DOHH2 (cell line): Measurements from ENCODE around the gene JUNB.

ENCODE experiments used
- H3F3A ChIP-seq: fragments of 200-600 bp; sonication (generic), shearing (Covaris generic); 2 replicates; pipeline ENCODE4 v1.6.0; 2016; ENCODE audit warnings: antibody characterized with exemption, mild to moderate bottlenecking; ENCODE audit not compliant: control insufficient read depth, insufficient read depth
- H3K27ac ChIP-seq: fragments of 200-600 bp; sonication (generic); 2 replicates; pipeline ENCODE4 v1.5.1; 2014; ENCODE audit warnings: low read depth, mild to moderate bottlenecking, low read length, moderate library complexity
- H3K27me3 ChIP-seq: fragments of 200-600 bp; sonication (generic); 2 replicates; pipeline ENCODE4 v1.6.1; 2014; ENCODE audit warnings: mild to moderate bottlenecking, low read length, mixed read lengths; ENCODE audit not compliant: control insufficient read depth
- H3K36me3 ChIP-seq: fragments of 200-600 bp; sonication (generic); 2 replicates; pipeline ENCODE4 v1.6.1; 2014; ENCODE audit warnings: mild to moderate bottlenecking, low read length, moderate library complexity, mixed read lengths; ENCODE audit not compliant: control insufficient read depth
- H3K4me1 ChIP-seq: fragments of 200-600 bp; sonication (generic); 2 replicates; pipeline ENCODE4 v1.6.1; 2014; ENCODE audit warnings: mild to moderate bottlenecking, low read length, mixed read lengths; ENCODE audit not compliant: control insufficient read depth
- H3K4me2 ChIP-seq: fragments of 200-600 bp; sonication (generic); 2 replicates; pipeline ENCODE4 v1.6.0; 2014; ENCODE audit warnings: mild to moderate bottlenecking, low read length, moderate library complexity
- H3K4me3 ChIP-seq: fragments of 200-600 bp; sonication (generic); 2 replicates; pipeline ENCODE4 v1.5.1; 2014; ENCODE audit warnings: mild to moderate bottlenecking, low read length, mixed read lengths
- H3K79me2 ChIP-seq: fragments of 200-600 bp; sonication (generic); 2 replicates; pipeline ENCODE4 v1.6.1; 2014; ENCODE audit warnings: mild to moderate bottlenecking, low read length, mixed read lengths; ENCODE audit not compliant: control insufficient read depth
- H3K9me2 ChIP-seq: fragments of 200-600 bp; sonication (generic); replicated peaks from 2 replicates; pipeline ENCODE4 v1.6.1; 2014; ENCODE audit warnings: mild to moderate bottlenecking, low read length, mixed read lengths; ENCODE audit not compliant: control insufficient read depth
- H3K9me3 ChIP-seq: fragments of 200-600 bp; sonication (generic); 2 replicates; pipeline ENCODE4 v1.6.1; 2014; ENCODE audit warnings: antibody characterized with exemption, low read length, mixed read lengths; ENCODE audit not compliant: control insufficient read depth, insufficient read depth
- H4K20me1 ChIP-seq: fragments of 200-600 bp; sonication (generic); 2 replicates; pipeline ENCODE4 v1.6.0; 2014; ENCODE audit warnings: low read depth, mild to moderate bottlenecking, antibody characterized with exemption, low read length, moderate library complexity; ENCODE audit not compliant: control insufficient read depth, insufficient read depth
- EZH2phosphoT487 ChIP-seq: fragments of 200-600 bp; sonication (generic); IDR thresholded peaks from 2 replicates; pipeline ENCODE4 v1.6.1; 2017; ENCODE audit warnings: borderline replicate concordance, mild to moderate bottlenecking, antibody characterized with exemption, low read length, moderate library complexity, mixed read lengths
- TF ChIP-seq, protein P1 (sequence below): fragments of 200-600 bp; sonication (generic); IDR thresholded peaks from one replicate; pipeline ENCODE4 v1.5.1; 2014; ENCODE audit warnings: antibody characterized with exemption, mild to moderate bottlenecking, low read depth, low read length; ENCODE audit not compliant: poor library complexity, severe bottlenecking

JUNB gene

DNA sequence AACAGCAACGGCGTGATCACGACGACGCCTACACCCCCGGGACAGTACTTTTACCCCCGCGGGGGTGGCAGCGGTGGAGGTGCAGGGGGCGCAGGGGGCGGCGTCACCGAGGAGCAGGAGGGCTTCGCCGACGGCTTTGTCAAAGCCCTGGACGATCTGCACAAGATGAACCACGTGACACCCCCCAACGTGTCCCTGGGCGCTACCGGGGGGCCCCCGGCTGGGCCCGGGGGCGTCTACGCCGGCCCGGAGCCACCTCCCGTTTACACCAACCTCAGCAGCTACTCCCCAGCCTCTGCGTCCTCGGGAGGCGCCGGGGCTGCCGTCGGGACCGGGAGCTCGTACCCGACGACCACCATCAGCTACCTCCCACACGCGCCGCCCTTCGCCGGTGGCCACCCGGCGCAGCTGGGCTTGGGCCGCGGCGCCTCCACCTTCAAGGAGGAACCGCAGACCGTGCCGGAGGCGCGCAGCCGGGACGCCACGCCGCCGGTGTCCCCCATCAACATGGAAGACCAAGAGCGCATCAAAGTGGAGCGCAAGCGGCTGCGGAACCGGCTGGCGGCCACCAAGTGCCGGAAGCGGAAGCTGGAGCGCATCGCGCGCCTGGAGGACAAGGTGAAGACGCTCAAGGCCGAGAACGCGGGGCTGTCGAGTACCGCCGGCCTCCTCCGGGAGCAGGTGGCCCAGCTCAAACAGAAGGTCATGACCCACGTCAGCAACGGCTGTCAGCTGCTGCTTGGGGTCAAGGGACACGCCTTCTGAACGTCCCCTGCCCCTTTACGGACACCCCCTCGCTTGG is 966 bp downstream of the JUNB start:
- peak overlapping the region; percentile 84 for H3K27ac ChIP-seq
- no peaks in the 10 kb centered on the region for H3K9me3 ChIP-seq
- no peaks in the 10 kb centered on the region for H3K27me3 ChIP-seq
- peaks cover 6% of the 10 kb centered on the region; the same call in 1 of the 2 replicates for H3K36me3 ChIP-seq
- H4K20me1 ChIP-seq: no peaks in the 10 kb centered on the region
- TF ChIP-seq, protein P1, sequence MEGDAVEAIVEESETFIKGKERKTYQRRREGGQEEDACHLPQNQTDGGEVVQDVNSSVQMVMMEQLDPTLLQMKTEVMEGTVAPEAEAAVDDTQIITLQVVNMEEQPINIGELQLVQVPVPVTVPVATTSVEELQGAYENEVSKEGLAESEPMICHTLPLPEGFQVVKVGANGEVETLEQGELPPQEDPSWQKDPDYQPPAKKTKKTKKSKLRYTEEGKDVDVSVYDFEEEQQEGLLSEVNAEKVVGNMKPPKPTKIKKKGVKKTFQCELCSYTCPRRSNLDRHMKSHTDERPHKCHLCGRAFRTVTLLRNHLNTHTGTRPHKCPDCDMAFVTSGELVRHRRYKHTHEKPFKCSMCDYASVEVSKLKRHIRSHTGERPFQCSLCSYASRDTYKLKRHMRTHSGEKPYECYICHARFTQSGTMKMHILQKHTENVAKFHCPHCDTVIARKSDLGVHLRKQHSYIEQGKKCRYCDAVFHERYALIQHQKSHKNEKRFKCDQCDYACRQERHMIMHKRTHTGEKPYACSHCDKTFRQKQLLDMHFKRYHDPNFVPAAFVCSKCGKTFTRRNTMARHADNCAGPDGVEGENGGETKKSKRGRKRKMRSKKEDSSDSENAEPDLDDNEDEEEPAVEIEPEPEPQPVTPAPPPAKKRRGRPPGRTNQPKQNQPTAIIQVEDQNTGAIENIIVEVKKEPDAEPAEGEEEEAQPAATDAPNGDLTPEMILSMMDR: peak; percentile 17
- TF ChIP-seq EZH2phosphoT487: no peak
- peak overlapping the region; percentile 79 for H3K4me3 ChIP-seq
- H3K9me2 ChIP-seq: no peaks in the 10 kb centered on the region
- peaks cover 51% of the 10 kb centered on the region for H3K4me1 ChIP-seq
- H3F3A ChIP-seq: peaks cover 28% of the 10 kb centered on the region
- peak overlapping the region; percentile 93 for H3K4me2 ChIP-seq
- H3K79me2 ChIP-seq: peaks cover 29% of the 10 kb centered on the region

DNA sequence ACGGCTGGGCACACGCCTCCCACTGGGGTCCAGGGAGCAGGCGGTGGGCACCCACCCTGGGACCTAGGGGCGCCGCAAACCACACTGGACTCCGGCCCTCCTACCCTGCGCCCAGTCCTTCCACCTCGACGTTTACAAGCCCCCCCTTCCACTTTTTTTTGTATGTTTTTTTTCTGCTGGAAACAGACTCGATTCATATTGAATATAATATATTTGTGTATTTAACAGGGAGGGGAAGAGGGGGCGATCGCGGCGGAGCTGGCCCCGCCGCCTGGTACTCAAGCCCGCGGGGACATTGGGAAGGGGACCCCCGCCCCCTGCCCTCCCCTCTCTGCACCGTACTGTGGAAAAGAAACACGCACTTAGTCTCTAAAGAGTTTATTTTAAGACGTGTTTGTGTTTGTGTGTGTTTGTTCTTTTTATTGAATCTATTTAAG is 1.6 kb downstream of the JUNB start:
- peaks cover 48% of the 10 kb centered on the region for H3K4me1 ChIP-seq
- peaks cover 30% of the 10 kb centered on the region for H3F3A ChIP-seq

DNA sequence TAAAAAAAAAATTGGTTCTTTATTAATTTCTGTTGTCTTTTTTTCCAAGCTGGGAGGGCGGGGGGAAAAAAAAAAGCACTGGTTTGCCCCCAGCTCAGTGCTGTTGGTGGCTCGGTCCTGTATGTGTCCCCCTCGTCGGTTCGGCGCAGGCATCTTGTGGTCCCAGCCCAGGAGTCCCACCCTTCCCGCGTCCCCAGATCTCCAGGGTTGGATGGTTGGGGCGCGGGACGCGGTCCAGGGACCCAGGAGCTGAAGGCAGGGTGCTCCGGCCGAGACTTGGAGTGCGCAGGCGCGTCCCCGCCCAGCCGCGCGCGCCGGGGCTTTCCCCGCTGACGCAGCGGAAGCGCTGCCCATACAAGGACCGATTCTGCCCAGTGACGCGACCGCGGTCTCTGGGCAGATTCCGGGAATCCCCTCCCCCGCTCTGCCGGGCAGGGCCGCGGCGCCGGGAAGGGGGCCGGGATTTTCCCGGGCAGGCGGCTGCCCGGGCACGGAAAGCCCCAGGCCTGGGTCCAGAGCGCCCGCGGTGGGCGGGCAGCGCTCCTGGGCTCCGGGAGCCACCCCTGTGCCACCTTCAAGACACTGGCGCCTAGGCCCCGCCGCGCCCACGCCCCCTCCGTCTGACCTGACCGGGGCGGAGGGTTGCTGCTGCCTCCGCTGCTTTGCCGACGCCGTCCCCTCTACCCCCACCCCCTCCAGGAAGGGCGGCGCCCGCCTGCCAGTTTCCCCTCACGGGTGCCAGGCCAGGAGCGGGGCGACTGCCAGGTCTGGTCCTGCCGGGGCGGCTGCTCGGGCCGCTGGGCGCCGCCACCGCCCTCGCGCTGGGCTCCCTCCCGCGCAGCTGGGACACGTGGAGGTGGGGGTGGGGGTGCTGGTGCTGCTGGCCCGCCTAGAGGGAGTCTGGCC is 2.3 kb downstream of the JUNB start:
- Histone ChIP-seq H3K4me3 (peak overlapping the region; percentile 79), H3K27me3 (no peaks in the 10 kb centered on the region), H4K20me1 (no peaks in the 10 kb centered on the region), H3K36me3 (peaks cover 6% of the 10 kb centered on the region; the same call in 1 of the 2 replicates), H3K9me2 (no peaks in the 10 kb centered on the region), H3K79me2 (peaks cover 29% of the 10 kb centered on the region), H3K4me1 (peaks cover 41% of the 10 kb centered on the region), H3K27ac (peak overlapping the region; percentile 84), H3K9me3 (no peaks in the 10 kb centered on the region), H3K4me2 (peak overlapping the region; percentile 93), H3F3A (peaks cover 24% of the 10 kb centered on the region)
- no peak for TF ChIP-seq EZH2phosphoT487
- TF ChIP-seq, protein P1: no peak

More for the DNA sequence above, 1.6 kb downstream of the JUNB start:
- Histone ChIP-seq H3K4me2 (peak overlapping the region; percentile 93), H3K9me3 (no peaks in the 10 kb centered on the region), H3K4me3 (peak overlapping the region; percentile 79), H3K27ac (peak overlapping the region; percentile 84), H3K9me2 (no peaks in the 10 kb centered on the region), H3K36me3 (peaks cover 6% of the 10 kb centered on the region; the same call in 1 of the 2 replicates), H3K79me2 (peaks cover 29% of the 10 kb centered on the region), H3K27me3 (no peaks in the 10 kb centered on the region), H4K20me1 (no peaks in the 10 kb centered on the region)
- TF ChIP-seq EZH2phosphoT487: no peak
- TF ChIP-seq, protein P1: no peak
